Measurements from ENCODE around the gene RYR2. TPM values are rescaled to one million over a fixed set of nuclear protein-coding genes. Genes with fewer than 3 reads are reported as not detected.

RYR2 gene
- polyA plus RNA-seq, 1 donor: 3.1 TPM

- no peak for DNase-seq
These were observed 541.3 kb downstream of the RYR2 start for GRCh38 chr1:237583270-237583669.

GRCh38 chr1:237583756-237584155 is 541.8 kb downstream of the RYR2 start:
- no peak for DNase-seq

- no peak for DNase-seq
These were observed 548.4 kb downstream of the RYR2 start for GRCh38 chr1:237590386-237590785.

- DNase-seq: no peak
These were observed 549.4 kb downstream of the RYR2 start for GRCh38 chr1:237591353-237591752.

GRCh38 chr1:237603036-237603568 is 561.1 kb downstream of the RYR2 start:
- peak; percentile 39 for DNase-seq

- DNase-seq: no peak
These were observed 566.4 kb downstream of the RYR2 start for GRCh38 chr1:237608433-237608832.

- no peak for DNase-seq
These were observed 568.2 kb downstream of the RYR2 start for GRCh38 chr1:237610157-237610556.

- no peak for DNase-seq
These were observed 572.0 kb downstream of the RYR2 start for GRCh38 chr1:237613984-237614383.

GRCh38 chr1:237619553-237619952 is 577.6 kb downstream of the RYR2 start:
- no peak for DNase-seq

- no peak for DNase-seq
These were observed 592.9 kb downstream of the RYR2 start for GRCh38 chr1:237634922-237635321.

GRCh38 chr1:237638555-237638954 is 596.6 kb downstream of the RYR2 start:
- no peak for DNase-seq

GRCh38 chr1:237640011-237640671 is 598.2 kb downstream of the RYR2 start:
- no peak for DNase-seq

GRCh38 chr1:237640966-237641365 is 599.0 kb downstream of the RYR2 start:
- DNase-seq: no peak

- no peak for DNase-seq
These were observed 608.8 kb downstream of the RYR2 start for GRCh38 chr1:237650809-237651208.

- DNase-seq: no peak
These were observed 613.8 kb downstream of the RYR2 start for GRCh38 chr1:237655778-237656177.

GRCh38 chr1:237664348-237664747 is 622.4 kb downstream of the RYR2 start:
- DNase-seq: no peak

- no peak for DNase-seq
These were observed 628.3 kb downstream of the RYR2 start for GRCh38 chr1:237670302-237670701.

GRCh38 chr1:237671262-237671661 is 629.3 kb downstream of the RYR2 start:
- no peak for DNase-seq

- no peak for DNase-seq
These were observed 630.0 kb downstream of the RYR2 start for GRCh38 chr1:237671935-237672334.

GRCh38 chr1:237672748-237673147 is 630.8 kb downstream of the RYR2 start:
- no peak for DNase-seq

- DNase-seq: no peak
These were observed 631.6 kb downstream of the RYR2 start for GRCh38 chr1:237673631-237674030.

GRCh38 chr1:237677979-237678378 is 636.0 kb downstream of the RYR2 start:
- peak; percentile 35 for DNase-seq

- DNase-seq: no peak
These were observed 637.7 kb downstream of the RYR2 start for GRCh38 chr1:237679687-237680086.

- peak; percentile 42 for DNase-seq
These were observed 639.2 kb downstream of the RYR2 start for GRCh38 chr1:237681210-237681609.

- DNase-seq: no peak
These were observed 642.3 kb downstream of the RYR2 start for GRCh38 chr1:237684236-237684635.
